Panc1 (cell line): Measurements from ENCODE around the gene RPRD1B. TPM values are rescaled to one million over a fixed set of nuclear protein-coding genes. Genes with fewer than 3 reads are reported as not detected.

Source experiments
- ATAC-seq: fragments of 200-7000 bp; cut with Tn5 transposase; 2 replicates; pipeline ENCODE4 v1.9.1; 2020; ENCODE audit warnings: mild to moderate bottlenecking, moderate library complexity
- BruUV-seq: library from RNA; stranded (reverse); fragments of 400-500 nt; replicated peaks from 2 replicates; lab custom pipeline; 2021; lab: Mats Ljungman, UMichigan
- CTCF ChIA-PET: fragments of 300-600 bp; sonication (Branson Sonifier 250); formaldehyde crosslinking; loops from one replicate; lab custom pipeline; 2022; ENCODE audit warnings: antibody characterized with exemption; lab: Charles Lee
- POLR2A ChIA-PET: fragments of 300-600 bp; sonication (Branson Sonifier 250); formaldehyde crosslinking; loops from one replicate; lab custom pipeline; 2022; ENCODE audit warnings: antibody characterized with exemption; lab: Charles Lee
- DNase-seq: peaks from one replicate; pipeline ENCODE4 v3.0.0-alpha.2; 2010; ENCODE audit warnings: low read depth, low spot score
- H3K27ac ChIP-seq: 2 replicates; pipeline ENCODE4 v1.5.1; 2011; ENCODE audit warnings: mild to moderate bottlenecking, low read length, inconsistent platforms
- H3K27me3 ChIP-seq: fragments of 200-500 bp; sonication (Bioruptor generic); 2 replicates; pipeline ENCODE4 v1.6.0; 2014; ENCODE audit warnings: low read length, inconsistent platforms; ENCODE audit not compliant: control insufficient read depth, insufficient read depth
- H3K36me3 ChIP-seq: fragments of 200-500 bp; sonication (Bioruptor generic); 2 replicates; pipeline ENCODE4 v1.5.1; 2014; ENCODE audit warnings: inconsistent platforms, mild to moderate bottlenecking, low read length, moderate library complexity; ENCODE audit not compliant: control insufficient read depth, insufficient read depth
- H3K4me1 ChIP-seq: 2 replicates; pipeline ENCODE4 v1.5.1; 2011; ENCODE audit warnings: inconsistent platforms, mild to moderate bottlenecking, low read length, moderate library complexity; ENCODE audit not compliant: control insufficient read depth, insufficient read depth
- H3K4me3 ChIP-seq, 2 experiments: 2 replicates each; pipeline ENCODE4 v1.5.1; 2011 to 2012; ENCODE audit warnings: low read depth in 2 of 2, low read length in 2 of 2, mild to moderate bottlenecking in 2 of 2, inconsistent platforms in 1 of 2, moderate library complexity in 1 of 2
- H3K9me3 ChIP-seq: fragments of 200-500 bp; sonication (Bioruptor generic); 2 replicates; pipeline ENCODE4 v1.5.1; 2014; ENCODE audit warnings: low read depth, mild to moderate bottlenecking, inconsistent platforms, low read length, moderate library complexity; ENCODE audit not compliant: control insufficient read depth, insufficient read depth
- CTCF ChIP-seq: fragments of 450-650 bp; IDR thresholded peaks from 2 replicates; pipeline ENCODE4 v1.5.1; 2017; ENCODE audit warnings: mild to moderate bottlenecking
- POLR2AphosphoS5 ChIP-seq: IDR thresholded peaks from 2 replicates; pipeline ENCODE4 v1.6.1; 2012; ENCODE audit warnings: mild to moderate bottlenecking, low read depth, low read length, moderate library complexity
- REST ChIP-seq, 2 experiments: IDR thresholded peaks; 2 replicates each; pipeline ENCODE4 v1.6.1; 2011 to 2012; ENCODE audit warnings: low read depth in 2 of 2, control low read depth in 1 of 2, low read length in 1 of 2, mild to moderate bottlenecking in 1 of 2, moderate library complexity in 1 of 2; ENCODE audit not compliant: insufficient read depth in 1 of 2
- SIN3A ChIP-seq: IDR thresholded peaks from 2 replicates; pipeline ENCODE4 v1.6.1; 2012; ENCODE audit warnings: low read depth, mild to moderate bottlenecking, low read length, moderate library complexity, borderline replicate concordance; ENCODE audit not compliant: insufficient read depth
- TCF7L2 ChIP-seq: IDR thresholded peaks from 2 replicates; pipeline ENCODE4 v1.6.1; 2011; ENCODE audit warnings: mild to moderate bottlenecking, low read depth, low read length, inconsistent platforms
- in situ Hi-C: cut with HindIII; loops from 2 replicates; pipeline ENCODE4 v1.10.0; 2016; ENCODE audit warnings: low sequenced_read_pairs, low pct_unique_long_range_greater_than_20kb
- intact Hi-C: fragments of 100-400 bp; cut with micrococcal nuclease; formaldehyde crosslinking; loops from one replicate; pipeline ENCODE4 v1.10.0; 2022; ENCODE audit not compliant: unreplicated experiment
- total RNA-seq: library from RNA; stranded (reverse); gene quantifications from one replicate; pipeline ENCODE4 v1.2.1, GENCODE V29; 2021; ENCODE audit not compliant: unreplicated experiment

RPRD1B gene
- total RNA-seq, 1 experiment from 2014 or later: 33.6 TPM

GRCh38 chr20:38001981-38002380, 31.6 kb upstream of the RPRD1B start:
- peaks cover 11% of the 10 kb centered on the region; the same call in 1 of the 2 replicates for H3K36me3 ChIP-seq
- BruUV-seq: no TSS peak
- no peaks in the 10 kb centered on the region for H3K9me3 ChIP-seq
- H3K27ac ChIP-seq: no peak overlapping the region
- no peak overlapping the region for H3K4me3 ChIP-seq
- no peak for TF ChIP-seq CTCF
- TF ChIP-seq REST (IDR thresholded peaks at IDR 0.05; ENCODE audit: insufficient read depth in 1 of 2, low read depth in 2 of 2, low read length in 1 of 2): no peak
- no peak for TF ChIP-seq TCF7L2
- TF ChIP-seq POLR2AphosphoS5: no peak
- no peak for TF ChIP-seq SIN3A
- no peak for ATAC-seq
- no peaks in the 10 kb centered on the region for H3K4me1 ChIP-seq
- no peaks in the 10 kb centered on the region for H3K27me3 ChIP-seq
- CTCF ChIA-PET: no interaction called here
- POLR2A ChIA-PET: no interaction called here
- no peak for DNase-seq
- in situ Hi-C loops (no loop called here), intact Hi-C loops (no loop called here)

GRCh38 chr20:38002422-38002821, 31.1 kb upstream of the RPRD1B start:
- no peak for ATAC-seq
- H3K27ac ChIP-seq: no peak overlapping the region
- no peak for TF ChIP-seq CTCF
- TF ChIP-seq POLR2AphosphoS5: no peak
- no peak for TF ChIP-seq SIN3A
- TF ChIP-seq REST (IDR thresholded peaks at IDR 0.05; ENCODE audit: insufficient read depth in 1 of 2, low read depth in 2 of 2, low read length in 1 of 2): no peak
- no peak for TF ChIP-seq TCF7L2

More at GRCh38 chr20:38002422-38002821, 31.1 kb upstream of the RPRD1B start:
- ChIA-PET CTCF (no interaction called here), POLR2A (no interaction called here)
- no peak for DNase-seq
- peaks cover 11% of the 10 kb centered on the region; the same call in 1 of the 2 replicates for H3K36me3 ChIP-seq
- no TSS peak for BruUV-seq
- no peak overlapping the region for H3K4me3 ChIP-seq
- H3K4me1 ChIP-seq: no peaks in the 10 kb centered on the region
- no peaks in the 10 kb centered on the region for H3K9me3 ChIP-seq
- in situ Hi-C loops (no loop called here), intact Hi-C loops (no loop called here)
- H3K27me3 ChIP-seq: no peaks in the 10 kb centered on the region
